Upper lobe of left lung (tissue), 6 donors: ENCODE data around the gene METTL23. TPM values are rescaled to one million over a fixed set of nuclear protein-coding genes. Genes with fewer than 3 reads are reported as not detected.

ENCODE experiments used
- ATAC-seq, 2 donors: fragments of 200-7000 bp; cut with Tn5 transposase; one replicate each; pipeline ENCODE4 v1.9.1; 2022; ENCODE audit warnings: mild to moderate bottlenecking in 2 of 2, moderate library complexity in 2 of 2; ENCODE audit not compliant: low FRiP score in 2 of 2
- DNase-seq, 2 donors: peaks; one replicate each; pipeline ENCODE4 v3.0.0-alpha.2; 2019 to 2020
- H3K27ac ChIP-seq, 4 donors: fragments of 200-600 bp; sonication (generic); one replicate each; pipeline ENCODE4 v1.5.1; 2016 to 2019
- H3K27me3 ChIP-seq, 4 donors: fragments of 200-600 bp; sonication (generic); one replicate each; pipeline ENCODE4 v1.5.1; 2017 to 2019
- H3K36me3 ChIP-seq, 4 donors: fragments of 200-600 bp; sonication (generic); one replicate each; pipeline ENCODE4 v1.5.1; 2016 to 2019
- H3K4me1 ChIP-seq, 4 donors: fragments of 200-600 bp; sonication (generic); one replicate each; pipeline ENCODE4 v1.5.1; 2018 to 2019
- H3K4me3 ChIP-seq, 4 donors: fragments of 200-600 bp; sonication (generic); one replicate each; pipeline ENCODE4 v1.5.1; 2017 to 2019; ENCODE audit warnings: mild to moderate bottlenecking in 2 of 4, moderate library complexity in 1 of 4
- H3K9me3 ChIP-seq, 4 donors: fragments of 200-600 bp; sonication (generic); one replicate each; pipeline ENCODE4 v1.5.1; 2018 to 2019
- CTCF ChIP-seq, 6 experiments: fragments of 450-650 bp in 4 of 6; fragments of 200-600 bp in 2 of 6; sonication (generic) in 2 of 6; IDR thresholded peaks; one replicate each; pipeline ENCODE4 v1.5.1; 2016 to 2019; ENCODE audit warnings: antibody characterized with exemption in 6 of 6
- EP300 ChIP-seq, 4 donors: sonication (generic); formaldehyde crosslinking; IDR thresholded peaks; one replicate each; pipeline ENCODE4 v1.5.1; 2017; ENCODE audit warnings: antibody characterized with exemption in 4 of 4, control low read depth in 2 of 4
- POLR2A ChIP-seq, 4 donors: fragments of 450-650 bp; IDR thresholded peaks; one replicate each; pipeline ENCODE4 v1.5.1; 2016 to 2017; ENCODE audit warnings: antibody characterized with exemption in 4 of 4, mild to moderate bottlenecking in 2 of 4
- POLR2AphosphoS5 ChIP-seq, 2 donors: sonication (generic); formaldehyde crosslinking; IDR thresholded peaks; one replicate each; pipeline ENCODE4 v1.5.1; 2017; ENCODE audit warnings: antibody characterized with exemption in 2 of 2
- WGBS, 2 donors: methylation state at CpG; one replicate each; pipeline ENCODE4 v1.1.5; 2017 to 2018; 5-methylcytosine and 5-hydroxymethylcytosine counted together
- total RNA-seq, 6 donors: library from RNA; depleted of rRNA in 4 of 6; stranded (reverse); fragments of >200 nt in 4 of 6; gene quantifications; one replicate each; pipeline versions ENCODE4 v1.1.0 to v1.2.1, GENCODE V29; 2016 to 2021
- donor health status: DM: no; HTN: no; CAD: no; lungs with moderate emphysema.
- donor health status: DM: no; HTN: yes; CAD: no; lungs with severe emphysema.

The METTL23 gene
- total RNA-seq, 6 donors from 2014 or later: 13.6 to 38.9 (median 28.3) TPM

- peak overlapping the region in 2 of 4 donors; percentile 27 to 34 for H3K27ac ChIP-seq
- no peak overlapping the region for H3K4me3 ChIP-seq
- no peaks in the 10 kb centered on the region for H3K27me3 ChIP-seq
- H3K4me1 ChIP-seq: no peaks in the 10 kb centered on the region
- no peaks in the 10 kb centered on the region for H3K9me3 ChIP-seq
- no peak for TF ChIP-seq EP300 (IDR thresholded peaks at IDR 0.05)
- no peak for TF ChIP-seq CTCF (IDR thresholded peaks at IDR 0.05)
- no peak for TF ChIP-seq POLR2AphosphoS5 (IDR thresholded peaks at IDR 0.05)
- TF ChIP-seq POLR2A (IDR thresholded peaks at IDR 0.05): no peak
- ATAC-seq: no peak
- WGBS, 2 donors: 61 to 67% methylated on average over 9 of the region's 9 CpGs
- DNase-seq: no peak
- peaks cover 10 to 63% (median 27%) of the 10 kb centered on the region in 4 donors for H3K36me3 ChIP-seq
These were observed 21.2 kb downstream of the METTL23 start for GRCh38 chr17:76747716-76748363.

DNA sequence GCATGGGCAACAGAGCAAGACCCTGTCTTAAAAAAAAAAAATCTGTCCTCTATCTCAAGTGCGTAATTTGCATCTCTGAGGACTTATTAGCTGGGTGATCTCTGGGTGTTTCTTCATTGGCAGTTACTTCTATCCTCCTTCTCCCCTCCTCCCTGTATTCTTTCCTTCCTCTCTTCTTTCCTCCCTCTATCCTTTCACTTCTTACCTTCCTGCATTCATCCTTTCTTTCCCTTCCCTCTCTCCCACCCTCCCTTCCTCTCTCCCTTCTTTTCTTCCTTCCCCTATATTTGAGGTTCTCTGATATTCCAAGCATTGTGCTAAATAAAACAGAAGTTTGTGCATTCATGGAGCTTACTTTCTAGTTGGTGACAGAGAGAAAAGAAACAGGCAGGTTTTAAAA, 22.0 kb downstream of the METTL23 start:
- H3K4me1 ChIP-seq: peaks cover 0 to 5% (median 0%) of the 10 kb centered on the region in 4 donors
- no peaks in the 10 kb centered on the region for H3K9me3 ChIP-seq
- H3K36me3 ChIP-seq: peaks cover 10 to 56% (median 25%) of the 10 kb centered on the region in 4 donors
- H3K4me3 ChIP-seq: no peak overlapping the region
- WGBS, 2 donors: 94 to 97% methylated on average over 1 of the region's 1 CpG
- H3K27ac ChIP-seq: peak overlapping the region in 1 of 4 donors; percentile 34
- H3K27me3 ChIP-seq: no peaks in the 10 kb centered on the region
- DNase-seq (no peak), ATAC-seq (no peak)
- TF ChIP-seq POLR2A (IDR thresholded peaks at IDR 0.05) (no peak), EP300 (IDR thresholded peaks at IDR 0.05) (no peak), POLR2AphosphoS5 (IDR thresholded peaks at IDR 0.05) (no peak), CTCF (IDR thresholded peaks at IDR 0.05) (no peak)

GRCh38 chr17:76751416-76751993, 24.9 kb downstream of the METTL23 start:
- no peak overlapping the region for H3K4me3 ChIP-seq
- WGBS, 2 donors: 92 to 95% methylated on average over 3 of the region's 3 CpGs
- peaks cover 0 to 8% (median 0%) of the 10 kb centered on the region in 4 donors for H3K4me1 ChIP-seq
- ATAC-seq (no peak), DNase-seq (no peak)
- H3K27me3 ChIP-seq: no peaks in the 10 kb centered on the region
- TF ChIP-seq EP300 (IDR thresholded peaks at IDR 0.05) (no peak), CTCF (IDR thresholded peaks at IDR 0.05) (no peak), POLR2A (IDR thresholded peaks at IDR 0.05) (no peak), POLR2AphosphoS5 (IDR thresholded peaks at IDR 0.05) (no peak)
- peaks cover 0 to 50% (median 17%) of the 10 kb centered on the region in 4 donors for H3K36me3 ChIP-seq
- H3K9me3 ChIP-seq: no peaks in the 10 kb centered on the region
- H3K27ac ChIP-seq: no peak overlapping the region

DNA sequence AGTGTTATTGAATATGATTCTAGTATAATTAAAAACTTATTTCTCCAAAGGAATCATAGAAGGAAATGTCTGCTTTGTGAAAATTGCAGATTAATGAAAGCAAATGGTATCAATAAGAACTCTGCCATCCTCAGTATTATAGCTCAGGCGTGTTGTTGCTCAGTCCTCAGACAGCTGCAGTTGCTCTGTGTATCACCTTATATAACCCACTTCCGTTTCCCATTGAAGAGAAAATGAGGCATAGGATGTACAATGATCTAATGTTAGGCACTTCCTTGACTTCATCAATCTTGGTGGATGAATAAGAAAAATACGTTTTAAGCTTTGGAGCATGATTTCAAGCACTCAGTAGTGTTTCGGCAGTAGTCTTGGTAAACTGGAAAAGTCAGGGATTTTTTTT, 25.4 kb downstream of the METTL23 start:
- peaks cover 0 to 50% (median 18%) of the 10 kb centered on the region in 4 donors for H3K36me3 ChIP-seq
- 74 to 77% methylated on average over 4 of the region's 4 CpGs for WGBS, 2 donors
- DNase-seq: no peak

More for the DNA sequence above, 25.4 kb downstream of the METTL23 start:
- Histone ChIP-seq H3K9me3 (no peaks in the 10 kb centered on the region), H3K27ac (peak overlapping the region in 1 of 4 donors; percentile 47), H3K4me1 (peaks cover 0 to 8% (median 0%) of the 10 kb centered on the region in 4 donors), H3K27me3 (no peaks in the 10 kb centered on the region), H3K4me3 (no peak overlapping the region)
- TF ChIP-seq EP300 (IDR thresholded peaks at IDR 0.05) (no peak), CTCF (IDR thresholded peaks at IDR 0.05) (no peak), POLR2AphosphoS5 (IDR thresholded peaks at IDR 0.05) (no peak), POLR2A (IDR thresholded peaks at IDR 0.05) (no peak)
- no peak for ATAC-seq
